GM23338 (cell line): ENCODE measurements around the gene DOCK3. TPM values are rescaled to one million over a fixed set of nuclear protein-coding genes. Genes with fewer than 3 reads are reported as not detected.

ENCODE experiments used
- ATAC-seq: fragments of 200-7000 bp; cut with Tn5 transposase; 3 replicates; pipeline ENCODE4 v1.9.1; 2020
- DNase-seq: peaks from one replicate; pipeline ENCODE4 v3.0.0-alpha.2; 2015; ENCODE audit warnings: low spot score
- H2AFZ ChIP-seq: fragments of 200-600 bp; sonication (generic); 2 replicates; pipeline ENCODE4 v1.8.0; 2016; ENCODE audit warnings: antibody characterized with exemption, mild to moderate bottlenecking, moderate library complexity
- H3F3A ChIP-seq: fragments of 200-600 bp; sonication (generic); replicated peaks from 2 replicates; pipeline ENCODE4 v1.8.0; 2017; ENCODE audit warnings: antibody characterized with exemption, mixed run types, low read depth
- H3K27ac ChIP-seq: fragments of 200-600 bp; sonication (generic); 2 replicates; pipeline ENCODE4 v1.6.1; 2016; ENCODE audit warnings: low read depth
- H3K27me3 ChIP-seq: fragments of 200-600 bp; sonication (generic); 2 replicates; pipeline ENCODE4 v1.8.0; 2016; ENCODE audit warnings: mild to moderate bottlenecking, mixed run types, moderate library complexity; ENCODE audit not compliant: insufficient read depth
- H3K36me3 ChIP-seq: fragments of 200-600 bp; sonication (generic); 2 replicates; pipeline ENCODE4 v1.8.0; 2016; ENCODE audit warnings: mild to moderate bottlenecking; ENCODE audit not compliant: insufficient read depth
- H3K4me1 ChIP-seq: fragments of 200-600 bp; sonication (generic); 2 replicates; pipeline ENCODE4 v1.8.0; 2016; ENCODE audit warnings: mild to moderate bottlenecking, moderate library complexity; ENCODE audit not compliant: insufficient read depth
- H3K4me2 ChIP-seq: fragments of 200-600 bp; sonication (generic); 2 replicates; pipeline ENCODE4 v1.7.1; 2017; ENCODE audit warnings: mixed run types
- H3K4me3 ChIP-seq: fragments of 200-600 bp; sonication (generic); 2 replicates; pipeline ENCODE4 v1.6.1; 2016; ENCODE audit warnings: mixed run types
- H3K79me2 ChIP-seq: fragments of 200-600 bp; sonication (generic); replicated peaks from 2 replicates; pipeline ENCODE4 v1.8.0; 2017; ENCODE audit warnings: mild to moderate bottlenecking; ENCODE audit not compliant: insufficient read depth
- H3K9me2 ChIP-seq: fragments of 200-600 bp; sonication (generic); 2 replicates; pipeline ENCODE4 v1.8.0; 2017; ENCODE audit not compliant: insufficient read depth
- H4K20me1 ChIP-seq: fragments of 200-600 bp; sonication (generic); replicated peaks from 2 replicates; pipeline ENCODE4 v1.8.0; 2017; ENCODE audit warnings: mild to moderate bottlenecking; ENCODE audit not compliant: insufficient read depth
- H3K27ac Mint-ChIP-seq: 2 replicates; pipeline ENCODE4 v1.8.0; 2020; ENCODE audit warnings: inconsistent platforms, mild to moderate bottlenecking, moderate library complexity, mixed read lengths
- H3K27me3 Mint-ChIP-seq: 3 replicates; pipeline ENCODE4 v1.8.0; 2022; ENCODE audit warnings: low read depth, mild to moderate bottlenecking, moderate library complexity, mixed read lengths, inconsistent platforms; ENCODE audit not compliant: insufficient read depth, poor library complexity
- H3K36me3 Mint-ChIP-seq: 3 replicates; pipeline ENCODE4 v1.8.0; 2021; ENCODE audit warnings: low read depth, mild to moderate bottlenecking, inconsistent platforms, moderate library complexity, mixed read lengths
- H3K4me1 Mint-ChIP-seq: 3 replicates; pipeline ENCODE4 v1.8.0; 2020; ENCODE audit warnings: mild to moderate bottlenecking, inconsistent platforms, mixed read lengths
- H3K4me3 Mint-ChIP-seq: 3 replicates; pipeline ENCODE4 v1.8.0; 2021; ENCODE audit warnings: moderate library complexity, mild to moderate bottlenecking, inconsistent platforms, mixed read lengths
- H3K9me3 Mint-ChIP-seq: 3 replicates; pipeline ENCODE4 v1.8.0; 2020; ENCODE audit warnings: moderate library complexity, mild to moderate bottlenecking, inconsistent platforms, mixed read lengths
- NANOG ChIP-seq: IDR thresholded peaks from 2 replicates; pipeline ENCODE4 v1.6.1; 2016; ENCODE audit warnings: antibody characterized with exemption, borderline replicate concordance
- polyA plus RNA-seq: library from polyadenylated mRNA; unstranded; fragments of >200 nt; fragmentation: Nextera tagmentation; extraction: Ambion mirVana; gene quantifications from 2 replicates; pipeline ENCODE4 v1.2.1, GENCODE V29; 2016
- total RNA-seq: library from RNA; depleted of rRNA; stranded (reverse); fragments of >200 nt; shearing (Covaris generic); gene quantifications from 2 replicates; pipeline ENCODE4 v1.2.3, GENCODE V29; 2014
- TF ChIP-seq, protein P1 (sequence below): fragments of 250-450 bp; sonication (Bioruptor Pico); IDR thresholded peaks from 2 replicates; pipeline ENCODE4 v1.5.0; 2020; ENCODE audit warnings: mild to moderate bottlenecking, moderate library complexity

The DOCK3 gene
- total and polyA plus RNA-seq, 2 experiments from 2014 or later, result 2.4 to 5.6 TPM

DNA sequence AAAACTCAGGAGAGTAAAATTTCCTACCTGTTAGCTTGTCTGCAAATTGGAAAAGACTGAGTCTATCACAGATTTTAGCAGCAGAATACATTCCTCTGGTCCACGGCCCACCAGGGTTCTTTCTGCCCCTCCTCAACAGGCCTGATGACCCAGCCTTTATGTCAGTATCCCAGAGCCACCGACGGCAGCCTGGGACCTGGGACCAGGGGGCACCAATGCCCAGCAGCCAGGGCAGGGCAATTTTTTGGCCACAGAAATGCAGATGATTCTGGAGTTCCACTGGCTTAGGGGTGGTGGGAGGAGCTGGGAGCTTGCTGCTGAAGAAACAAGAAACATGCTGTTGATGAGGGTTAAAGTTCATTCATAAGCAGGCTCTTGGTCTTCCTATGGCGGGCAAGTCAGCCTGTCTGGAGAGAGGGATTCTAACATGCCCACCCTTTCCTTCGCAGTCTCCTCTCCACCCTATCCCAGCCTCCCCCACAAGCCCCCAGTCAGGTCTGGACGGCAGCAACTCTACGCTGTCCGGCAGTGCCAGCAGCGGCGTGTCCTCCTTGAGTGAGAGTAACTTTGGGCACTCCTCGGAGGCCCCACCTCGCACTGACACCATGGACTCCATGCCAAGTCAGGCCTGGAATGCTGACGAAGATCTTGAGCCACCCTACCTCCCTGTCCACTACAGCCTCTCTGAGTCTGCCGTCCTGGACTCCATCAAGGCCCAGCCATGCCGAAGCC is 706.0 kb downstream of the DOCK3 start:
- Mint-ChIP-seq H3K4me1 (peaks cover 21% of the 10 kb centered on the region), H3K27ac (no peak overlapping the region; the same call in 1 of the 2 replicates)

More for the DNA sequence above, 706.0 kb downstream of the DOCK3 start:
- Histone ChIP-seq H3K9me2 (no peaks in the 10 kb centered on the region), H3K36me3 (no peaks in the 10 kb centered on the region), H2AFZ (no peak overlapping the region), H4K20me1 (0 out of 2 replicates have a peak, but pooled peaks cover 2% of the 10 kb centered on the region), H3F3A (no peaks in the 10 kb centered on the region; the same call in 1 of the 2 replicates), H3K27ac (no peak overlapping the region), H3K27me3 (no peaks in the 10 kb centered on the region), H3K4me3 (no peak overlapping the region), H3K79me2 (peaks cover 14% of the 10 kb centered on the region), H3K4me1 (peaks cover 16% of the 10 kb centered on the region), H3K4me2 (no peak overlapping the region)
- peaks cover 4% of the 10 kb centered on the region for H3K27me3 Mint-ChIP-seq
- ATAC-seq, result no peak
- H3K4me3 Mint-ChIP-seq, result no peak overlapping the region
- H3K36me3 Mint-ChIP-seq, result peaks cover 6% of the 10 kb centered on the region; the same call in 2 of the 3 replicates
- H3K9me3 Mint-ChIP-seq, result no peaks in the 10 kb centered on the region; the same call in 2 of the 3 replicates
- DNase-seq, result no peak
- no peak for TF ChIP-seq NANOG
- TF ChIP-seq, protein P1, sequence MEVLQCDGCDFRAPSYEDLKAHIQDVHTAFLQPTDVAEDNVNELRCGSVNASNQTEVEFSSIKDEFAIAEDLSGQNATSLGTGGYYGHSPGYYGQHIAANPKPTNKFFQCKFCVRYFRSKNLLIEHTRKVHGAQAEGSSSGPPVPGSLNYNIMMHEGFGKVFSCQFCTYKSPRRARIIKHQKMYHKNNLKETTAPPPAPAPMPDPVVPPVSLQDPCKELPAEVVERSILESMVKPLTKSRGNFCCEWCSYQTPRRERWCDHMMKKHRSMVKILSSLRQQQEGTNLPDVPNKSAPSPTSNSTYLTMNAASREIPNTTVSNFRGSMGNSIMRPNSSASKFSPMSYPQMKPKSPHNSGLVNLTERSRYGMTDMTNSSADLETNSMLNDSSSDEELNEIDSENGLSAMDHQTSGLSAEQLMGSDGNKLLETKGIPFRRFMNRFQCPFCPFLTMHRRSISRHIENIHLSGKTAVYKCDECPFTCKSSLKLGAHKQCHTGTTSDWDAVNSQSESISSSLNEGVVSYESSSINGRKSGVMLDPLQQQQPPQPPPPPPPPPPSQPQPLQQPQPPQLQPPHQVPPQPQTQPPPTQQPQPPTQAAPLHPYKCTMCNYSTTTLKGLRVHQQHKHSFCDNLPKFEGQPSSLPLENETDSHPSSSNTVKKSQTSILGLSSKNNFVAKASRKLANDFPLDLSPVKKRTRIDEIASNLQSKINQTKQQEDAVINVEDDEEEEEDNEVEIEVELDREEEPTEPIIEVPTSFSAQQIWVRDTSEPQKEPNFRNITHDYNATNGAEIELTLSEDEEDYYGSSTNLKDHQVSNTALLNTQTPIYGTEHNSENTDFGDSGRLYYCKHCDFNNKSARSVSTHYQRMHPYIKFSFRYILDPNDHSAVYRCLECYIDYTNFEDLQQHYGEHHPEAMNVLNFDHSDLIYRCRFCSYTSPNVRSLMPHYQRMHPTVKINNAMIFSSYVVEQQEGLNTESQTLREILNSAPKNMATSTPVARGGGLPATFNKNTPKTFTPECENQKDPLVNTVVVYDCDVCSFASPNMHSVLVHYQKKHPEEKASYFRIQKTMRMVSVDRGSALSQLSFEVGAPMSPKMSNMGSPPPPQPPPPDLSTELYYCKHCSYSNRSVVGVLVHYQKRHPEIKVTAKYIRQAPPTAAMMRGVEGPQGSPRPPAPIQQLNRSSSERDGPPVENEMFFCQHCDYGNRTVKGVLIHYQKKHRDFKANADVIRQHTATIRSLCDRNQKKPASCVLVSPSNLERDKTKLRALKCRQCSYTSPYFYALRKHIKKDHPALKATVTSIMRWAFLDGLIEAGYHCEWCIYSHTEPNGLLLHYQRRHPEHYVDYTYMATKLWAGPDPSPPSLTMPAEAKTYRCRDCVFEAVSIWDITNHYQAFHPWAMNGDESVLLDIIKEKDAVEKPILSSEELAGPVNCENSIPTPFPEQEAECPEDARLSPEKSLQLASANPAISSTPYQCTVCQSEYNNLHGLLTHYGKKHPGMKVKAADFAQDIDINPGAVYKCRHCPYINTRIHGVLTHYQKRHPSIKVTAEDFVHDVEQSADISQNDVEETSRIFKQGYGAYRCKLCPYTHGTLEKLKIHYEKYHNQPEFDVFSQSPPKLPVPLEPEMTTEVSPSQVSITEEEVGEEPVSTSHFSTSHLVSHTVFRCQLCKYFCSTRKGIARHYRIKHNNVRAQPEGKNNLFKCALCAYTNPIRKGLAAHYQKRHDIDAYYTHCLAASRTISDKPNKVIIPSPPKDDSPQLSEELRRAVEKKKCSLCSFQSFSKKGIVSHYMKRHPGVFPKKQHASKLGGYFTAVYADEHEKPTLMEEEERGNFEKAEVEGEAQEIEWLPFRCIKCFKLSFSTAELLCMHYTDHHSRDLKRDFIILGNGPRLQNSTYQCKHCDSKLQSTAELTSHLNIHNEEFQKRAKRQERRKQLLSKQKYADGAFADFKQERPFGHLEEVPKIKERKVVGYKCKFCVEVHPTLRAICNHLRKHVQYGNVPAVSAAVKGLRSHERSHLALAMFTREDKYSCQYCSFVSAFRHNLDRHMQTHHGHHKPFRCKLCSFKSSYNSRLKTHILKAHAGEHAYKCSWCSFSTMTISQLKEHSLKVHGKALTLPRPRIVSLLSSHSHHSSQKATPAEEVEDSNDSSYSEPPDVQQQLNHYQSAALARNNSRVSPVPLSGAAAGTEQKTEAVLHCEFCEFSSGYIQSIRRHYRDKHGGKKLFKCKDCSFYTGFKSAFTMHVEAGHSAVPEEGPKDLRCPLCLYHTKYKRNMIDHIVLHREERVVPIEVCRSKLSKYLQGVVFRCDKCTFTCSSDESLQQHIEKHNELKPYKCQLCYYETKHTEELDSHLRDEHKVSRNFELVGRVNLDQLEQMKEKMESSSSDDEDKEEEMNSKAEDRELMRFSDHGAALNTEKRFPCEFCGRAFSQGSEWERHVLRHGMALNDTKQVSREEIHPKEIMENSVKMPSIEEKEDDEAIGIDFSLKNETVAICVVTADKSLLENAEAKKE (CRISPR knock-in tag), result no peak
